Activated CD8-positive, alpha-beta T cell treated with anti-CD3 and anti-CD28 coated beads for 36 hours (primary cell): ENCODE data around the gene RNU7-1. TPM values are rescaled to one million over a fixed set of nuclear protein-coding genes. Genes with fewer than 3 reads are reported as not detected.

Source experiments
- ATAC-seq: fragments of 200-7000 bp; cut with Tn5 transposase; one replicate; pipeline ENCODE4 v1.10.0; 2021; ENCODE audit warnings: mild to moderate bottlenecking, moderate library complexity
- CTCF ChIA-PET: fragments of 350-600 bp; sonication (Branson Sonifier 250); formaldehyde crosslinking; loops from one replicate; lab custom pipeline; 2021; ENCODE audit warnings: antibody characterized with exemption; lab: Charles Lee
- POLR2A ChIA-PET: fragments of 350-600 bp; sonication (Branson Sonifier 250); formaldehyde crosslinking; loops from one replicate; lab custom pipeline; 2021; ENCODE audit warnings: antibody characterized with exemption; lab: Charles Lee
- DNase-seq: peaks from one replicate; pipeline ENCODE4 v3.0.0-alpha.2; 2020
- H3K27ac Mint-ChIP-seq: one replicate; pipeline ENCODE4 v1.8.0; 2021; ENCODE audit warnings: mild to moderate bottlenecking, mixed read lengths
- H3K27me3 Mint-ChIP-seq: one replicate; pipeline ENCODE4 v1.8.0; 2021; ENCODE audit warnings: mixed read lengths
- H3K36me3 Mint-ChIP-seq: one replicate; pipeline ENCODE4 v1.8.0; 2021; ENCODE audit warnings: low read depth, mixed read lengths
- H3K4me1 Mint-ChIP-seq: one replicate; pipeline ENCODE4 v1.8.0; 2021; ENCODE audit warnings: low read depth, mixed read lengths
- H3K4me3 Mint-ChIP-seq: one replicate; pipeline ENCODE4 v1.8.0; 2021; ENCODE audit warnings: mild to moderate bottlenecking, moderate library complexity, mixed read lengths
- H3K9me3 Mint-ChIP-seq: one replicate; pipeline ENCODE4 v1.8.0; 2021; ENCODE audit warnings: mixed read lengths
- CTCF ChIP-seq: fragments of 200-600 bp; IDR thresholded peaks from one replicate; pipeline ENCODE4 v1.8.0; 2022; ENCODE audit warnings: antibody characterized with exemption, mild to moderate bottlenecking
- intact Hi-C: fragments of 100-400 bp; cut with micrococcal nuclease; formaldehyde crosslinking; loops from one replicate; pipeline ENCODE4 v1.10.0; 2022
- total RNA-seq, 2 experiments: library from RNA; stranded (reverse); gene quantifications; one replicate each; pipeline ENCODE4 v1.2.3, GENCODE V29; 2021

Gene RNU7-1
- total RNA-seq, 2 experiments from 2014 or later, result not detected

- Mint-ChIP-seq H3K4me3 (peak within 1 kb of the TSS; percentile 95), H3K9me3 (no peaks in the 10 kb centered on the region), H3K36me3 (peaks cover 40% of the 10 kb centered on the region), H3K27ac (peak within 1 kb of the TSS; percentile 90), H3K4me1 (peaks cover 35% of the 10 kb centered on the region), H3K27me3 (no peaks in the 10 kb centered on the region)
- TF ChIP-seq CTCF, result no peak
- intact Hi-C loops, result no loop called here
- POLR2A ChIA-PET, result interaction anchor here (0.9 to 8.2 kb wide), 11 partner anchors 9 to 226 kb away, joined by 3 to 62 read pairs (median 3); partner anchors contain the start of genes C12orf57, LPCAT3, RNU7-1 and ZNF384
- peak; percentile 91 for ATAC-seq
- CTCF ChIA-PET, result interaction anchor here (0.7 to 5.8 kb wide), 8 partner anchors 10 to 190 kb away, joined by 3 to 31 read pairs (median 4); partner anchors contain the start of genes C12orf57 and RNU7-1
- DNase-seq, result peak; percentile 88
These were observed 29.2 kb upstream of the RNU7-1 start, which contains the start of gene ENO2 for GRCh38 chr12:6914246-6914946. Gene ENO2 (plus strand): TSS chr12:6914580. CDS start chr12:6915833, 1,253 bp downstream.

- Mint-ChIP-seq H3K36me3 (peaks cover 48% of the 10 kb centered on the region), H3K27me3 (no peaks in the 10 kb centered on the region), H3K27ac (peak overlapping the region; percentile 88), H3K4me1 (peaks cover 43% of the 10 kb centered on the region), H3K9me3 (no peaks in the 10 kb centered on the region), H3K4me3 (peak overlapping the region; percentile 95)
- DNase-seq (peak; percentile 38), ATAC-seq (no peak)
- intact Hi-C loops, result no loop called here
- no peak for TF ChIP-seq CTCF
- CTCF ChIA-PET, result interaction anchor here (1.0 to 5.8 kb wide), 6 partner anchors 9 to 29 kb away, joined by 3 to 31 read pairs (median 4); partner anchors contain the start of genes C12orf57 and RNU7-1
- POLR2A ChIA-PET, result interaction anchor here (0.6 to 8.2 kb wide), 10 partner anchors 9 to 128 kb away, joined by 3 to 62 read pairs (median 3); partner anchors contain the start of genes C12orf57, LPCAT3 and RNU7-1
These were observed 28.4 kb upstream of the RNU7-1 start for GRCh38 chr12:6914947-6915788.

GRCh38 chr12:6915789-6916285 is 27.8 kb upstream of the RNU7-1 start:
- Mint-ChIP-seq H3K27ac (peak overlapping the region; percentile 46), H3K4me3 (peak overlapping the region; percentile 95), H3K27me3 (no peaks in the 10 kb centered on the region), H3K9me3 (no peaks in the 10 kb centered on the region), H3K36me3 (peaks cover 48% of the 10 kb centered on the region), H3K4me1 (peaks cover 43% of the 10 kb centered on the region)
- DNase-seq (no peak), ATAC-seq (no peak)
- intact Hi-C loops, result no loop called here
- ChIA-PET POLR2A (interaction anchor here (0.6 to 8.2 kb wide), 8 partner anchors 8 to 128 kb away, joined by 3 to 62 read pairs (median 4); partner anchors contain the start of genes C12orf57 and RNU7-1), CTCF (interaction anchor here (1.0 to 5.8 kb wide), 3 partner anchors 22 to 29 kb away, joined by 3 to 27 read pairs (median 4); no protein-coding TSS in a partner anchor)
- no peak for TF ChIP-seq CTCF

- no peak for TF ChIP-seq CTCF
- POLR2A ChIA-PET, result interaction anchor here (0.9 to 8.2 kb wide), 9 partner anchors 9 to 127 kb away, joined by 3 to 62 read pairs (median 5); partner anchors contain the start of genes C12orf57 and RNU7-1
- Mint-ChIP-seq H3K4me1 (peaks cover 43% of the 10 kb centered on the region), H3K9me3 (no peaks in the 10 kb centered on the region), H3K36me3 (peaks cover 53% of the 10 kb centered on the region), H3K27ac (peak overlapping the region; percentile 52), H3K27me3 (no peaks in the 10 kb centered on the region), H3K4me3 (peak overlapping the region; percentile 95)
- intact Hi-C loops, result no loop called here
- DNase-seq, result no peak
- no peak for ATAC-seq
- CTCF ChIA-PET, result interaction anchor here (0.9 to 1.8 kb wide), 4 partner anchors 10 to 48 kb away, joined by 3 to 9 read pairs (median 4); no protein-coding TSS in a partner anchor
These were observed 27.0 kb upstream of the RNU7-1 start for GRCh38 chr12:6916426-6917200.
